ENCODE measurements around the gene USP24.
"Not testable (repeated sequence)": the region's sequence is repeated elsewhere in the genome, so short reads cannot be mapped to it uniquely, and the experiment has no call there.

USP24 gene

DNA sequence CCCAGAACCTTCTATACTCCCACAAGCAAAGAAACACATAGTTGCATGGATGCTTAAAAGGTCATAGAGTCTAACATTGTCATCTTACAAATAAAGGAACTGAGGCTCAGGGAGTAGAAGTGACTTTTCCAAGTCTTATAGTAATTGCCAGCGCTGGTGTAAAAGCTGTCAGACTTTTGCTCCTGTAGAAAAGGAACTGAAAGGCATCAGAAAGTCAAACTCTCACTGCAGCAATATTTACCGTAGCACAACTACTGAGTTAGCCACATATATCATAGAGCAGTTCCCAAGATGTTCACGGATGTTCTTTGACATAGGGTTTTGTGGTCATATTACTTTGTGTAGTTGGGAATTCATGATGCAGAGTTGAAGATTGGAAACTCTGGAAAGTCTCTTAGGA is 16.6 kb upstream of the USP24 start:
- DNase-seq, result no peak

DNA sequence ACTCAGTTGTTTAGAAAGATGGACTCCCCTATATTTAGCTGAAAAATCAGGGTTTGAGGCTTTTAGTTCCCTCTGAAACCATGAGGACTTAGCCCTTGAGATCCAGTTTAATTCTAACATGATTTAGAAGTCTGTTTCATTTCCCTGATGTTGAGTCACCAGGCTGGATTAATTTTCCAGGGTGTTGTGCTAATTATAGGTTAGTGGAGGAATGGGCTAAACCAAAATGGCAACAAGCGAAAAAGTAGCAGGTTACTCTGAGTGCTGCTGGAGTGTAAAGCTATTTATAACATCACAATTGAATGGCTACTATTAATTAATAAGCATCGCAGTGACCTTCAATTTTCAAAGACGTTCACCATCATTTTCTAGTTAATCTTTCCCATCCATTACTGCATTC is 15.5 kb upstream of the USP24 start:
- DNase-seq, result no peak

DNA sequence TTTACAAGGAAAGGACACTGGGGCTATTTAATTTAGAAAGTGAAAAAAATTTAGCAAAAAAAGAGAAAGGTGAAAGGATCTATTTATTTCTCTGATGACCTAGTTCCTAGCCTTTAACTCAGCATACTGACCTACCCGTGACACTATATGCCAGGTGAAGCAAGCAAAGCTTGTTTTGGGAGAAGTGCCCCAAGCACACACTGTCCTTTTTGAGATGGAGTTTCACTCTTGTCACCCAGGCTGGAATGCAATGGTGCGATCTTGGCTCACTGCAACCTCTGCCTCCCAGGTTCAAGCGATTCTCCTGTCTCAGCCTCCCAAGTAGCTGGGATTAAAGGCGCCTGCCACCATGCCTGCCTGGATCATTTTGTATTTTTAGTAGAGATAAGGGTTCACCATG is 14.6 kb upstream of the USP24 start:
- DNase-seq, result not testable (repeated sequence)

DNA sequence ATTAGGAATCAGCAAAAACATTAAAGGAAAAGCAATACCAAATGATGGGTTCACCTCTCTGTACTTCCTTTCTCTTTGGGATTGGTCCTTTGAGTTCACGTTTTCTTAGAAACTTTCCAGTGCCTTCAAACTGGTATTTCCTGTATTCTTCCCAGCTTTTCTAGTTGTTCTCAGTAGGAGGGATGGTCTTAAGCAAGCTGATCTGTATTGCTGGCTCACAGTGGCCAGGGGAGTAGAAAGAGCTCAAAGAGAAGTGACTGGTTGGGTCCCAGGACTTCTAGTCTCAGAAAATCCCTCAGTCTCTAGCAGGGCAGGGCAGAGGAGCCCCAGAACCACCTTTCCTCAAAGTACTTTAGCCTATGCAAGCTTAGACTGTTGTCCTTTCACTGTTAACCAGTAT is 10.1 kb upstream of the USP24 start:
- no peak for DNase-seq

DNA sequence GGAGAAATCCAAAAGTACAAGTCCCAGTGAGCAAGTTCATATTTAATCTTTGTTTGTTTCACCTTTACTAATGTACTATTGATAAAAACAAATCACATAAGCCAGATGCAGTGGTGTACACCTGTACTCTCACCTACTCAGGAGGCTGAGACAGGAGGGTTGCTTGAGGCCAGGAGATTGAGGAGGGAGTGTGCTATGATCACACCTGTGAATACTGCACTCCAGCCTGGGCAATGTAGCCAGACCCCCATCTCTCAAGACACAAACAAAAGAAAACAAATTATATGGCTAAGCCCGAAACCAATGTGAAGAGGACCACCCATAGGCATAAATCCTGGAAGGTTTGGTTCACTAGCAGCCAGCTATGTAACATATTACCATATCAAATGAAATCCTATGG is 9.6 kb upstream of the USP24 start:
- DNase-seq, result no peak

DNA sequence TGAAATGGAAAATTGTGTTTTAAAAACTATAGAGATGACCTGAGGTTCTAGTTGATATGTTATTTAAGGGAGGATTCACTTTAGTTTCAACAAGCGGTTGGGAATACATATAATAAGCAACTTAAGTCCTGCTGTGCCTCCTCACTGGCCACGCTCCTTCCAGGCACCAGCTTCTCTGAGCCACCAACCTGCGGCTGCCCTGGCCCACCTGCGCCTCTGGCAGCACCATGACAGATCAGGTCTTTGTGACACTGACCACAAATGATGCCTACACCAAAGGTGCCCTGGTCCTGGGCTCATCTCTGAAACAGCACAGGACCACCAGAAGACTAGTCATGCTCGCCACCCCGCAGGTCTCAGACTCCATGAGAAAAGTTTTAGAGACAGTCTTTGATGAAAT is 7.0 kb upstream of the USP24 start:
- no peak for DNase-seq

DNA sequence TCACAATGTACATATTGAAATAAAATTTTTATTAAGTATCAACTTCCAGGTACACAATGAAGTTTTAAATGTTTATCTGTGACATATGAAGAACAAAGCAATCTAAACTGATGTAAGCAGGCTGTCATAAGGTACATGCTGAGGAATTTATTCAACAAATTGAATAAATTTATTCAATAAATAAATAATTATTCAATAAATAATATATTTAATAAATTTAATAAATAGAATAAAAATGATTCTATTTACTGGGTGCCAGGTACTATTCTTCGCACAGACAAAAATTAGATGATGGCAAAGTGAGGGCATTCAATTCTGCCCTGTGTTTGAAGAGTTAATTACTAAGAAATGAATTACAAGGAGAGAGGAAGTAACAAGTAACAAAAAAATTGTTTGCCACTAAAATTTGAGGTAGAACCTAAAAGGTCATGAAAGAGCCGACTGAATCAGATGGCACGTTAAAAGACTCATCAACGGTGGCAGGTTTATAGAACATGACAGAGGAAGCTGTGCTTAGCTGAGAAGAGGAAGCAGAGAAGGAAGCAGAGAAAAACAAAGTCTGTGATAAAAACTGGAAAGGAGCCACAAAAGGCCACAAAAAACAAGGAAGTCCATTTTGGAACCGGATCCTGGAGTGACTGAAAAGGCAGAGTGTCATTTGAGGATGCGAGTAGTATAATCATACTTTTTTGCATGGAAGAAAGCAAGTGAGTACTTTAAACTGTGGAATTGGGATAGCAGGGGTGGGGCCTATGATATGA is 2.2 kb upstream of the USP24 start:
- DNase-seq, result no peak

DNA sequence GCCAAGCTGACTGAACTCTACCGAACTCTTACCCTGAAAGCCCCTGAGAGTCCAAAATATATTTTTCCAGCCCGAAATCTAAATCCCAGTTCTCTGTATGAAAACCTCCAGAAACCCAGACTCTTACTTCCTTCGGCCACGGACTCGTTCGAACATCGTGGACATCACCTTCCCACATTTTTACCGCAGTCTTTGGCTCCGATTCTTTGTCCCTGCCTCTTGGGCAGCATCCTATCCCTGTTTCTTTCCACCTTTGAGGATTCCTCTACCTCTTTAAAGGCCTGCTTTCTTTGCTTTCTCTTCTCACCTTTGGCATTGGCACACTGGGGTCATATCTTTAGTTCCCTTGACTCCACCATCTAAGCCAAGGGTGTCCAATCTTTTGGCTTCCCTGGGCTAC is 932 bp upstream of the USP24 start:
- no peak for DNase-seq

DNA sequence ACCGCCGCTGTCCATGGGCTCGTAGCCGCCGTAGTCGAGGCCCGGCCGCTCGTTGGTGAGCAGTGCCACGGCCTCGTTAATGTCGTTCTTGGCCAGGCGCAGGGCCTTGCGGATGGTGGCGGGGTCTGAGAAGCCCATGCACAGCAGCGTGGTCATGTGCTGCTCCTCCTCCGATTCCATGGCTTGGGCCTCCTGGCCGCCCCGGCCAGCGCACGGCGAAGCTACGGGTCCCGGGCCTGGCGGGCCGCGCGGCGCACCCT is 300 bp downstream of the USP24 start:
- no peak for DNase-seq

DNA sequence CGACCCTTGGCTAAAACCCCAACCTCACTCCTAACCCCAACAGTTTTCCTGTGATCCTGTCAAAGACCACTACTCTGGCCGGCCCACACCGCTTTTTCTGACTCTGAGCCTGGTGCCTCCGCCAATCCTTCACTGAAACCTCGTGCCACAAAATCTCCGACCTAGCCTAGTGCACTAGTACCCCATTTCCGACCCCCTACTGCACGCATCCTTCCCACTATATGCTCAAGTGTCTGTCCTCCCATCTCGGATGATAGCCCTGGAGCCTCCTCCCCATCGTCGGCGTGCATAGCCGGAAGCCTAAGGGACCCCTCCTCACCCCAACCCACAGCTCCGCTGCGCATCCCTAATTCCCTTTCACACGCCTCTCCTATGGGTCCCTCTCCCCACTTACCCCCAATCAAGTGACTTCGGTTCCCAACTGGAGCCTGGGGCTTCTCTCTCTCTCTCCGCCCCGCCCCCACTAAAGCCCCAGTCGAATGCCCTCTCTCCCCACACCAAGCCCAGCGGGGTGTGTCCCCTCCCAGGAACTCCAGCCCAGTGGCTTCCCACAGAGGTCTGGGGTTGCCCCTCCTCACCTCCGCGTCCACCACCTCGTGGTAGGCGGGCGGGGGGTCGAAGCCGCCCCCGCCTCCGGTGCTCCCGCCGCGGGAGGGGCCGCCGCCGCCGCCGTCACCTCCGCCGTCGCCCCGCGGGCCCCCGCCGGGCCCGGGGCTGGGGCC is 791 bp downstream of the USP24 start:
- peak; percentile 14 for DNase-seq

DNA sequence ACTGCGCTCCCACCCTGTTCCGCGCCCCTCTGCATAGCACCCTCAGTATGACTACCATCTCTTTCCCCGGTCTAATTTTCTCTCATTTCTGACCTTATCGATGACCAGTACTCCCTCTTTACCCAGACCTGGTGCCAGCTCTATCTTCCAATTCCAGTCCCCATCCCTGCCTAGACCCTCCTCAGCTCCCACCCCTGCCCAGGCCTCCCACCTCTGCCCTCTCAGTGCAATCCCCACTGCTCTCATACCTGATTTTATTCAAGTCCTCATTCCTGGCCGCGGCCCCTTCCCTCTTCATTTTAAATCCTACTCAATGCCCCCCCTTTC is 1.3 kb downstream of the USP24 start:
- no peak for DNase-seq

DNA sequence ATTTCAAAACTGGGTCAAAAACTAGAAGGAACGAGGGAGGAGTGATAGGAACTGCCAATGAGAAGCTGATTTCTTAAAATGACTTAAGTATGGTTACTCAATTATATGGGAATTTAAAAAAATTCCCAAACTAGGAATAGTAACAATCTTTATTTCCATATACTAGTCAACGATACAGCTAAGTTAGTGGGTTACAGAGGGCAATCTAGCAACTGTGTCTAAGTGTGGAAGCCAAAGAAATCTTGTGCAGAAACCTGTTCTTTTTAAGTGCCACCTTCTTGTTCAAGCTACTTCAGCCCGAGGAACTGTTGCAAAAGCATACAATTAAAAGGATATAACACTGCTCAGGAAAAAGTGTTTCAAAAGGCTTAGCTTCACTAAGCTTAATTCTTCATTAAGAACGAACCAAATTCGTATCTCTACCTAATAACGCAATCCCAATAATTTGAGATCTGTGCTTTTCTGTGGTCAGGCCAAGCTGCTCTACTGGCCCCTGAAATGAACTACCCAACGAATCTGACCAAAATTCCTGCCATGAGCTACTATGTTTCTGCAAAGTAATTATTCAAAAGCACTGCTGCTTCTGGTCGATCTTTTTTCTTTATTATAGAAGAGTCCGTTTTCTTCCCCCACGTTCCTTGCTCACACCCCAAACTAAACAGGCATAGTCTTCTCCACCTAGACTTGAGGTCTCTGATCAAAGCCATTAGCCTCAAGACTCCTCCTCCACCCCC is 1.8 kb downstream of the USP24 start:
- DNase-seq, result no peak

DNA sequence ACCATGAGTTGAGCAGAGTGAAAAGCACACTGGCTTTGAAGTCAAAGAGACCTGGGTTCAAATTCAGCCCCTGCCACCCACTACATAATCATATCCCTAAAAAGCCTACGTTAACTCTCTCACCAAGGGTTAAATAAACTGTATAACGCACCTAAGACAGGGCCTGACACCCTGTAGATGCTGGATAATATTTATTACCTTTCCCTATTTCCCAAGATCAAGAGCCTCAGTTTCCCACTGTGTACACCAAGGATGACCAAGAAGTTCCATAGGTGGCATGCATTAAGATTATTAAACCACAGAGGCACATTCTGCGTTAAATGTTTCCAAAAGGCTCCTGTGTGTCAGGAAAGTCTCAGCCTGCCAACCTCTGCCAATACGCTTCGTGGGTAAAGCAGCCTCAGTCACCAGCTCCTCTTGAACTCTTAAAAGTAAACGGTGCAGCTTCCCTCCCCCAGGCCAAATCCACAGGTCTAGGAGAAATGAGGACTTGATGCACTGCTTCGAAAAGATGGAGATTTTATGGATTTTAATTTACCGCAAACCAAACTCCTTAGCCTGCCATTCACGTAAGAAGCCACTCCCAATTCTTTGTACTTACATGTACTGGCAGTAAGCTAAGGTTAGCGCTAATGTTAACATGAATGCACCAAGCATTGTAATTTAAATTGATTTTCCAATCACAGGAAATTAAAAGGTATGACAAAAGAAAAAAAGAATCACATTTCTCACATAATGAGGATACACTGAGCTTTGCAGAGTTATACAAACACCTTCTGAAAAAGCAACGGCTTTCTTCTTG is 2.6 kb downstream of the USP24 start:
- no peak for DNase-seq

DNA sequence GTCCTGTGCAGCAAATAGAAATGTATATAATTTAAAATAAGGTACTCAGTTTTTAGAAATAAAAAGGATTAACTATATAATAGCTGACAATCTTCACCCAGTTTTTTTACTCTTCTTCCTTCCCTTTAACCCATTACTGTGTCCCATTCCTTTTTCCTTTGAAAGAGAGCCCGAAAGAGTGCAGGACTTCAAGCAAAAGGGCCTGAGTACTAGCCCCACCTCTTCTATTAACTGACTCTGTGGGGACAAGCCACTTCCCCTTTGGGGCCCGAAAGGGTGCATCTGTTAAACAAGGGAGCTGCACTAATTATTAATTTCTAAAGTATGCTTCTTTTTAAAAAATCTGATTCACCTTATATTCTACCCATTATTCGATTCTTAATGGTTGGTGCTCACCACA is 3.3 kb downstream of the USP24 start:
- no peak for DNase-seq

DNA sequence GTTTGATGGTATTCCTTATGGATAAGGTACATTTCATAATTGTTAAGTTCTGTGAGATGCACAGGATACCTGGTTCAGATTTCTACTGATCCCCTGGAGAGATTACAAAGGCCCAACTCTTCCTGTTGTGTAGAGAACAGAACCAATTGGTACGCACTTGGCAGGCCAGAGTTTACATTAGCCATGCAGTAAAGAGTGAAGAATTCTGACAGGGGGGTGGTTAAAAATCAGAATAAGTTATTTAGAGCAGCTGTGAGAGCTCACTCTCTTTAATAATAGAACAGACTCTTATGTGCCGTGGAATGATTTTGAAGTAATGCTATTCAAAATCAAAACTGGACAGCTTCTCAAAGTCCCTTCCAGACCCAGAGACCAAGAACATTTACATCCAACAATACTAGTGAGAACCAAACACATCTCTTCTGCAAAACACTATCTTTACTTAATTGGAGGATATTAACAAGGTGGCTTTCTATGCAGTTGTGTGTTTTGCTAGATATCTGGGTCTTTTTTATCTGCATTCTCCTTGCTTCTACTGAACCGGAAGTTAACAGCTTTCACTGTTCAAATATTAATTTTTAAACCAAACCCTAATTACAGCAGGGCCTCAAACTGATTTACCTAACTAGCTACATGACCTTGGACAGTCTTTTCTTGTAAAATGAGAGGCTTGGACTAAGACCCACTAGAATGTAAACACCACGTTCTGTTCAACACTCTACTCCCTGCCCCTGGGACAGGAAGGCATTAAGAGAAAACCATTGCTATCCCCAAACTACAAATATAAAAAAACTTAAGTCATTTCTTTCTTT is 4.0 kb downstream of the USP24 start:
- no peak for DNase-seq

DNA sequence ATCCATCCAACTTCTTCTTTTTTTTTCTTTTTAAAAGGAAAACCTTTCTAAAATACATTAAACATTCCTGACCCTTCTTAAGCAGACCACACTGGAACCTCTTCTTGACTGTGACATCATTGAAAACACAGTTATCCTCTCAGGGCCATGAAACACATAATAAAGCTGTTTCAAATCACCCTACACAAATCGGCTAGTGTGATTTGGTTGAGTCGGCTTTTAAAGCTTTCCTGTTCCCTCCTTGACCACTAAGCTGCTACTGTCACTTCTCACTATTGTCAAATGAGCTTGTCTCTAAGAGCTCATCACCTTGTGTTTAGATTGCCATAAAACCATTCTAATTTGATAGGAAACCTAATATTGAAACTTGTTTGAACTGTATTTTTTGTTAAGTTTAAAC is 5.9 kb downstream of the USP24 start:
- no peak for DNase-seq

DNA sequence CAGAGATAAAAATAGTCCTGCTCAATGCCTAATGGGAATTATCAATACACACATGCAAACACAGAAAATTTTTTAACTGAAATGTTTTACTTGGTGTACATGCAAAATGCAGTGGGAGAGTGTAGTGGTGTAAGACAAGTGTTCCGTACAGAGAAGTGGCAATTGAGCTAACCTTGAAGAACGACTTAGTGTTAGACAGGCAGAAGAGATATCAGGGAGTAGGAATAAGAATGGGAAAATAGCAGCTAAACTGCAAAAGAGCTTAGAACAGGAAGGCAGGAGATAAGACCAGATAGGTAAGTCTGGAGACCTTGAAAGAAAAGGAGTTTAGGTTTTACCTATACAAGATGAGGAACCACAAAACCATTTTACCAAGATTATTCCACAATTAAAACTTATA is 9.0 kb downstream of the USP24 start:
- no peak for DNase-seq

DNA sequence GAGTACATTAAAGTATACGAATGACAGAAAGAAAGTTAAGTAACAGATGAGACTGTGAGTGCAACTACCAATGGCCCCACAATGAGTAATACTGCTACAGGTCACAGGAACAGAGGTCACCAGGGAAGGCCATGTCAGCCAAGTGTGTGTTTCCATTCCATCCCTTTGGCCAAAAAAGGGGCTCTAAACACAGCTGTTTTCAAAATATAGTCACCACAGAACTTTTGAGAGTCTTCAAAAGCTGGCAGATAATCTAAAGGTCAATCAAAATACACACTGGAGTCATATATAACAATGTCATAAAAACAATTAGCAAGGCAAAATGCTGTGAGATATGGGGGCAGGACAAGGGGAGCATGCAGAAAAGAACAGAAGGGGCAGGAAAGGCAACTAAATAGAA is 10.2 kb downstream of the USP24 start:
- no peak for DNase-seq

DNA sequence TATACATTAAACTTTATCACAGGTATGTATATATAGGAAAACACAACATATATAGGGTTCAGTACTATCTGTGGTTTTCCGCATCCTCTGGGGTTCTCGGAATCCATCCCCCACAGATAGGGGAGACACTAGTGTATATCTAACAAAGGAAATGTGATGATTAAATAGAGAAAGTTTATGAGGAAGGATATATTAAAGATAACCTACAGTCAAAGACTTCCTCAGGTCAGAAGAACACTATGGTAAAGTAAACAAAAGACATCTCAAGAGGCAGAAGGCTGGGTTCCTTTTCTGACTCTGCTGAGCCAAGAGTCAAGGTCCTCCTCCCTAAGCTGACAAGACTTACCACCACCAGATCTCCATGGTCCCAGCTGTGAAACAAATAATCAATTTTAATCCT is 12.1 kb downstream of the USP24 start:
- DNase-seq, result no peak

DNA sequence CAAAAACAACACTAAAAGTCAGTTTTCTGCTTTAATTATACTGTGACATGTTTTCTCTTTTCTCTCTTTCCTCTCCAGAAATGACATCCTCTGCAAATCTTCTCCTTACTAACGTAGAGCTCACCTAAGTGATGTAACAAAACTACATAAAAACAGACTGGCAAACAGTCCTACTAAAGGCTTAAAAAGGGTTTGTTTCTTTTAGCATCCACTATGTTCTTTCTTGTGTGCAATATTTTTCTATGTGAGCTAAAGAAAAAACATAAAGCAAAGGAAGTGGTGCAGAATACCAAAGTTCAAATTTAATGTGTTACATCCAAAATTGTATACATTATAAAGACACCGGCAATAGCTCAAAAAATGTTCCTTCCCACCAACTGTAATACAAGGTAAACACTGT is 14.5 kb downstream of the USP24 start:
- DNase-seq, result no peak

DNA sequence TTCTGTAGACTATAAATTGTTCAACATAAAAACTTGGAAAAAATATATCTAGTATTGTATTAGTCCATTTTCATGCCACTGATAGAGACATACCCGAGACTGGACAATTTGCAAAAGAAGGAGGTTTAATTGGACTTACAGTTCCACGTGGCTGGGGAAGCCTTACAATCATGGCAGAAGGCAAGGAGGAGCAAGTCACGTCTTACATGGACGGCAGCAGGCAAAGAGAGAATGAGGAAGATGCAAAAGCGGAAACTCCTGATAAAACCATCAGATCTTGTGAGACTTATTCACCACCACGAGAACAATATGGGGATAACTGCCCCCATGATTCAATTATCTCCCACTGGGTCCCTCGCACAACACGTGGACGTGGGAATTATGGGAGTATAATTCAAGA is 15.4 kb downstream of the USP24 start:
- DNase-seq, result not testable (repeated sequence)

DNA sequence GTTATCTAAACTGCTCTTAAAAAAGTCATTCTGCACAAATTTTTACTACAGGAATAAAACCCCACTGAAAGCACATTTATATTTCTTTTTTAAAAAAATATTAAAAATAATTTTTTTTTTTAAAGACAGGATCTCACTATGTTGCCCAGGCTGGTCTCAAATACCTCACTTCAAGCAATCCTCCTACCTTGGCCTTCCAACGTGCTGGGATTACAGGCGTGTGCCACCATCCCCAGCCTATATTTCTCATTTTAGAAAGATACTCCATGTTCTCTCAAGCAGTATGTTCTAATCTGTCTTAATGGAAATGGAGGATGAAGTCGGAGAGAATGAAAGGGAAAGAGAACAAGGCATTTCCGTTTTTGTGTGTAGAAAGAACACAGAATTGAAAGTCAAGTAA is 17.1 kb downstream of the USP24 start:
- DNase-seq, result no peak

DNA sequence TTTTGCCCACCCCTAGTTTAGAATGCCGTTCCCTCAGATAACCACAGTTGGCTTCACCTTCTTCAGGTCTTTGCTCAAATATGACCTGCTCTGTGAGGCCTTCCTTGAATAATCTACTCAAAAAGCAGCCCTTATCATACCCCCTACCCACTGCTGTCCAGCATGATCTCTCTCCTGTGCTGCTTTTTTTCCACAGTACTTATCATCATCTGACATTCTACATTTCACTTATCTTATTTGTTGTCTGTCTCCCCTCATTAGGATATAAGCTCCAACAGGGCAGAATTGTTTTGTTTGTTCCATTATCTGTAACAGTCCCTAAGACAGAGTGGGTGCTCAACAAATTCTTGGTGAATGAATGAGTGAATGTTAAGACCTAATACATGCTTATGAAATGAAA is 18.1 kb downstream of the USP24 start:
- no peak for DNase-seq
